Measurements from ENCODE around the gene RBM20. TPM values are rescaled to one million over a fixed set of nuclear protein-coding genes. Genes with fewer than 3 reads are reported as not detected.

Gene RBM20
- total RNA-seq, 1 experiment from 2014 or later, result 0.11 TPM

DNA sequence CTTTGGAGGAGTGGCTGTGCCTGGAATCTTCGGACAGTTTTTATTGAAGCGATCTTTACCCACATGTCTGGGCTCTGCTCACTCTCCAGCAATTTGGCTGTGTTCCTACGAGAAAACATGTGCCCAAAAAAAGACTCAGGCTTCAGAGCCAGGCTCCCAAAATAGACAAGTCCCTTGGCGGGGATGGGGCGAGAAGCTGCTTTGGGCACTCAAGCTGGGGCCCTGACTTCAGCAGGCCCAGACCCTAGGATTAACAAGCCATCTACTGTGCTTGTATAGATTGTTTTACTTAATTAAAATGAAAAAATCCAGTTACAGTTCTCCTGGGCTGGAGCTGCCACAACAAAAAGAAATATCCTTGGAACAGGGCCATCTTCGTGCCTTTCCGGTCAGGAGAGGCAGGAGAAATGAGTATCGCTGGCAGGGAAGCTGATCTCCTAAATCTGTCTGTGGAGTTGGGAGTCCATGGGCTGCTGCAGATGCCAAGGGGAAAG lies 176.2 kb downstream of the RBM20 start:
- H3K27me3 ChIP-seq (ENCODE audit: insufficient read depth, low read depth), result no peaks in the 10 kb centered on the region; the same call in 1 of the 2 replicates
- H3K9me3 ChIP-seq (ENCODE audit: insufficient read depth, low read depth), result no peaks in the 10 kb centered on the region
- POLR2A ChIA-PET (ENCODE audit: unreplicated experiment), result no interaction called here
- H4K20me1 ChIP-seq (ENCODE audit: insufficient read depth), result no peaks in the 10 kb centered on the region
- DNase-seq, result no peak
- H2AFZ ChIP-seq, result no peak overlapping the region
- CTCF ChIA-PET, result no interaction called here
- no TSS peak for BruUV-seq (replicated peaks)
- H3K4me3 ChIP-seq, result no peak overlapping the region
- TF ChIP-seq CTCF (conservative IDR thresholded peaks at IDR 0.05), result no peak
- TF ChIP-seq EZH2 (IDR thresholded peaks at IDR 0.05; ENCODE audit: low read depth), result no peak
- H3K36me3 ChIP-seq (ENCODE audit: low read depth), result no peaks in the 10 kb centered on the region
- H3F3A ChIP-seq (ENCODE audit: insufficient read depth, low read depth), result no peaks in the 10 kb centered on the region
- no peaks in the 10 kb centered on the region for H3K79me2 ChIP-seq (ENCODE audit: low read depth)
- no peak overlapping the region for H3K27ac ChIP-seq
- peaks cover 12% of the 10 kb centered on the region for H3K4me1 ChIP-seq (replicated peaks; ENCODE audit: insufficient read depth)
- no peaks in the 10 kb centered on the region for H3K9me2 ChIP-seq (ENCODE audit: insufficient read depth)
- intact Hi-C loops (cut with micrococcal nuclease; ENCODE audit: unreplicated experiment), result no loop called here
- no peak overlapping the region for H3K4me2 ChIP-seq

DNA sequence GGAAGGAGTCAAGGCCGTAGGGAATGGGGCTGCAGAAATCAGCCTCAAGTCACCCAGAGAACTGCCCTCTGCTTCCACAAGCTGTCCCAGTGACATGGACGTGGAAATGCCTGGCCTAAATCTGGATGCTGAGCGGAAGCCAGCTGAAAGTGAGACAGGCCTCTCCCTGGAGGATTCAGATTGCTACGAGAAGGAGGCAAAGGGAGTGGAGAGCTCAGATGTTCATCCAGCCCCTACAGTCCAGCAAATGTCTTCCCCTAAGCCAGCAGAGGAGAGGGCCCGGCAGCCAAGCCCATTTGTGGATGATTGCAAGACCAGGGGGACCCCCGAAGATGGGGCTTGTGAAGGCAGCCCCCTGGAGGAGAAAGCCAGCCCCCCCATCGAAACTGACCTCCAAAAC lies 177.4 kb downstream of the RBM20 start:
- POLR2A ChIA-PET (ENCODE audit: unreplicated experiment), result no interaction called here
- no peaks in the 10 kb centered on the region for H3K9me2 ChIP-seq (ENCODE audit: insufficient read depth)
- peaks cover 12% of the 10 kb centered on the region for H3K4me1 ChIP-seq (replicated peaks; ENCODE audit: insufficient read depth)
- no peak overlapping the region for H3K4me3 ChIP-seq
- no peaks in the 10 kb centered on the region; the same call in 1 of the 2 replicates for H3K27me3 ChIP-seq (ENCODE audit: insufficient read depth, low read depth)
- no peaks in the 10 kb centered on the region for H3F3A ChIP-seq (ENCODE audit: insufficient read depth, low read depth)
- no peak for DNase-seq
- intact Hi-C loops (cut with micrococcal nuclease; ENCODE audit: unreplicated experiment), result no loop called here
- CTCF ChIA-PET, result no interaction called here
- H3K79me2 ChIP-seq (ENCODE audit: low read depth), result no peaks in the 10 kb centered on the region
- no peaks in the 10 kb centered on the region for H4K20me1 ChIP-seq (ENCODE audit: insufficient read depth)
- H2AFZ ChIP-seq, result no peak overlapping the region
- no TSS peak for BruUV-seq (replicated peaks)
- TF ChIP-seq CTCF (conservative IDR thresholded peaks at IDR 0.05), result no peak
- no peak for TF ChIP-seq EZH2 (IDR thresholded peaks at IDR 0.05; ENCODE audit: low read depth)
- H3K9me3 ChIP-seq (ENCODE audit: insufficient read depth, low read depth), result no peaks in the 10 kb centered on the region
- no peak overlapping the region for H3K27ac ChIP-seq
- H3K36me3 ChIP-seq (ENCODE audit: low read depth), result no peaks in the 10 kb centered on the region
- no peak overlapping the region for H3K4me2 ChIP-seq

GRCh38 chr10:110822035-110822711 lies 178.0 kb downstream of the RBM20 start:
- no peak for DNase-seq
- H3K79me2 ChIP-seq (ENCODE audit: low read depth), result no peaks in the 10 kb centered on the region
- intact Hi-C loops (cut with micrococcal nuclease; ENCODE audit: unreplicated experiment), result no loop called here
- H3K4me3 ChIP-seq, result no peak overlapping the region
- no peaks in the 10 kb centered on the region for H3F3A ChIP-seq (ENCODE audit: insufficient read depth, low read depth)
- ChIA-PET POLR2A (ENCODE audit: unreplicated experiment) (no interaction called here), CTCF (no interaction called here)
- peaks cover 14% of the 10 kb centered on the region for H3K4me1 ChIP-seq (replicated peaks; ENCODE audit: insufficient read depth)
- H3K9me2 ChIP-seq (ENCODE audit: insufficient read depth), result no peaks in the 10 kb centered on the region
- H3K27ac ChIP-seq, result no peak overlapping the region
- no peak overlapping the region for H2AFZ ChIP-seq
- H3K36me3 ChIP-seq (ENCODE audit: low read depth), result no peaks in the 10 kb centered on the region
- no peak overlapping the region for H3K4me2 ChIP-seq
- no peaks in the 10 kb centered on the region for H3K9me3 ChIP-seq (ENCODE audit: insufficient read depth, low read depth)
- no TSS peak for BruUV-seq (replicated peaks)
- H4K20me1 ChIP-seq (ENCODE audit: insufficient read depth), result no peaks in the 10 kb centered on the region
- TF ChIP-seq CTCF (conservative IDR thresholded peaks at IDR 0.05), result no peak
- no peak for TF ChIP-seq EZH2 (IDR thresholded peaks at IDR 0.05; ENCODE audit: low read depth)
- H3K27me3 ChIP-seq (ENCODE audit: insufficient read depth, low read depth), result no peaks in the 10 kb centered on the region

Measured in PC-9 (cell line).